GM06990 (cell line): ENCODE data around the gene MLPH.

Source experiments
- DNase-seq: peaks from one replicate; pipeline ENCODE4 v3.0.0-alpha.2; 2011; ENCODE audit not compliant: insufficient read length; ENCODE audit errors: extremely low read depth
- H3K27me3 ChIP-seq: replicated peaks from 2 replicates; pipeline ENCODE4 v1.6.0; 2011; ENCODE audit warnings: low read length; ENCODE audit not compliant: control insufficient read depth, insufficient read depth
- H3K36me3 ChIP-seq: 2 replicates; pipeline ENCODE4 v1.5.1; 2011; ENCODE audit warnings: low read length; ENCODE audit not compliant: control insufficient read depth, insufficient read depth
- H3K4me3 ChIP-seq: replicated peaks from 2 replicates; pipeline ENCODE4 v1.5.1; 2011; ENCODE audit warnings: low read depth, mild to moderate bottlenecking, control low read depth, low read length
- CTCF ChIP-seq: IDR thresholded peaks from 2 replicates; pipeline ENCODE4 v1.5.1; 2011; ENCODE audit warnings: low read length, control low read depth, mild to moderate bottlenecking, inconsistent platforms; ENCODE audit not compliant: insufficient read depth, poor library complexity, severe bottlenecking

MLPH gene

GRCh38 chr2:237557633-237558015 is 70.6 kb downstream of the MLPH start:
- H3K36me3 ChIP-seq, result no peaks in the 10 kb centered on the region
- H3K4me3 ChIP-seq, result no peak overlapping the region
- DNase-seq, result no peak
- no peaks in the 10 kb centered on the region; the same call in 1 of the 2 replicates for H3K27me3 ChIP-seq
- no peak for TF ChIP-seq CTCF

GRCh38 chr2:237558961-237559641 is 72.0 kb downstream of the MLPH start:
- H3K36me3 ChIP-seq, result no peaks in the 10 kb centered on the region
- TF ChIP-seq CTCF, result no peak
- no peak for DNase-seq
- H3K4me3 ChIP-seq, result no peak overlapping the region
- H3K27me3 ChIP-seq, result no peaks in the 10 kb centered on the region; the same call in 1 of the 2 replicates

GRCh38 chr2:237561221-237561620 is 74.2 kb downstream of the MLPH start:
- no peaks in the 10 kb centered on the region; the same call in 1 of the 2 replicates for H3K27me3 ChIP-seq
- no peak for TF ChIP-seq CTCF
- no peak overlapping the region for H3K4me3 ChIP-seq
- no peak for DNase-seq
- H3K36me3 ChIP-seq, result no peaks in the 10 kb centered on the region

- Histone ChIP-seq H3K27me3 (no peaks in the 10 kb centered on the region; the same call in 1 of the 2 replicates), H3K4me3 (no peak overlapping the region), H3K36me3 (no peaks in the 10 kb centered on the region)
- no peak for TF ChIP-seq CTCF
- no peak for DNase-seq
Observed at GRCh38 chr2:237563816-237564215, 76.8 kb downstream of the MLPH start.

GRCh38 chr2:237564526-237565131 is 77.6 kb downstream of the MLPH start:
- no peaks in the 10 kb centered on the region; the same call in 1 of the 2 replicates for H3K27me3 ChIP-seq
- DNase-seq, result no peak
- no peaks in the 10 kb centered on the region for H3K36me3 ChIP-seq
- H3K4me3 ChIP-seq, result no peak overlapping the region
- TF ChIP-seq CTCF, result no peak

GRCh38 chr2:237565974-237566373 is 78.9 kb downstream of the MLPH start:
- no peak overlapping the region for H3K4me3 ChIP-seq
- no peak for DNase-seq
- no peak for TF ChIP-seq CTCF
- no peaks in the 10 kb centered on the region for H3K36me3 ChIP-seq
- no peaks in the 10 kb centered on the region; the same call in 1 of the 2 replicates for H3K27me3 ChIP-seq
